OCI-LY7 (cell line): Measurements from ENCODE around the gene TTC13.

Experiments
- CTCF ChIP-seq: fragments of 200-600 bp; sonication (generic); conservative IDR thresholded peaks from 2 replicates; pipeline ENCODE4 v1.5.1; 2014; ENCODE audit warnings: mild to moderate bottlenecking, antibody characterized with exemption, low read length, moderate library complexity, mixed read lengths
- EZH2phosphoT487 ChIP-seq: fragments of 200-600 bp; sonication (generic); IDR thresholded peaks from 2 replicates; pipeline ENCODE4 v1.6.1; 2018; ENCODE audit warnings: low read depth, borderline replicate concordance, mild to moderate bottlenecking, mixed run types, antibody characterized with exemption, low read length, moderate library complexity, mixed read lengths

GRCh38 chr1:230909974-230910754 is 68.5 kb downstream of the TTC13 start:
- TF ChIP-seq CTCF, result no peak
- no peak for TF ChIP-seq EZH2phosphoT487
